Upper lobe of right lung (tissue), 1 donor: ENCODE measurements around the gene ALKBH6. TPM values are rescaled to one million over a fixed set of nuclear protein-coding genes. Genes with fewer than 3 reads are reported as not detected.
"Not testable (repeated sequence)": the region's sequence is repeated elsewhere in the genome, so short reads cannot be mapped to it uniquely, and the experiment has no call there.

Experiments
- ATAC-seq: fragments of 200-7000 bp; cut with Tn5 transposase; one replicate; pipeline ENCODE4 v1.9.1; 2020; ENCODE audit warnings: mild to moderate bottlenecking, moderate library complexity
- DNase-seq: peaks from one replicate; pipeline ENCODE4 v3.0.0-alpha.2; 2020
- H3K27ac ChIP-seq: fragments of 200-600 bp; one replicate; pipeline ENCODE4 v1.8.0; 2022
- H3K27me3 ChIP-seq: fragments of 200-600 bp; one replicate; pipeline ENCODE4 v1.8.0; 2022; ENCODE audit warnings: mild to moderate bottlenecking
- H3K36me3 ChIP-seq: fragments of 200-600 bp; one replicate; pipeline ENCODE4 v1.8.0; 2022
- H3K4me1 ChIP-seq: fragments of 200-600 bp; one replicate; pipeline ENCODE4 v1.8.0; 2022
- H3K4me3 ChIP-seq: fragments of 200-600 bp; one replicate; pipeline ENCODE4 v1.8.0; 2022; ENCODE audit warnings: mild to moderate bottlenecking
- H3K9me3 ChIP-seq: fragments of 200-600 bp; one replicate; pipeline ENCODE4 v1.8.0; 2022
- intact Hi-C: fragments of 100-400 bp; cut with DNase I; formaldehyde crosslinking; loops from one replicate; pipeline ENCODE4 v1.11.0; 2022
- total RNA-seq: library from RNA; stranded (reverse); fragmentation: NEBNext Ultra II Directional; extraction: Animal tissue kit (Norgen Biotek cat#: 25700); gene quantifications from one replicate; pipeline ENCODE4 v1.2.1, GENCODE V29; 2021
- TF ChIP-seq, protein P1 (sequence below): fragments of 200-600 bp; IDR thresholded peaks from one replicate; pipeline ENCODE4 v1.8.0; 2022; ENCODE audit warnings: antibody characterized with exemption
- donor health status: DM: no; HTN: yes; CAD: no; lungs with severe emphysema.

Gene ALKBH6
- total RNA-seq, 1 donor from 2014 or later, result 18.7 TPM

DNA sequence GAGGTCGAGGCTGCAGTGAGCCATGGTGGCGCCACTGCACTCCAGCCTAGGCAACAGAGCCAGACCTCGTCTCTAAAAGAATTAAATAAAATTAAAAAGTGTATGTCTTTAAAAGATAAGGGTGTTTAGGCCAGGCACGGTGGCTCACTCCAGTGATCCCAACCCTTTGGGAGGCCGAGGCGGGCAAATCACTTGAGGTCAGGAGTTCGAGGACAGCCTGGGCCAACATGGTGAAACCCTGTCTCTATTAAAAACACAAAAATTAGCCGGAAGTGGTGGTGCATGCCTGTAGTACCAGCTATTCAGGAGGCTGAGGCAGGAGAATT, 26.5 kb downstream of the ALKBH6 start:
- Histone ChIP-seq H3K27ac (no peak overlapping the region), H3K9me3 (no peaks in the 10 kb centered on the region), H3K27me3 (peaks cover 29% of the 10 kb centered on the region), H3K36me3 (no peaks in the 10 kb centered on the region), H3K4me1 (no peaks in the 10 kb centered on the region), H3K4me3 (no peak overlapping the region)
- DNase-seq (no peak), ATAC-seq (no peak)
- TF ChIP-seq, protein P1, sequence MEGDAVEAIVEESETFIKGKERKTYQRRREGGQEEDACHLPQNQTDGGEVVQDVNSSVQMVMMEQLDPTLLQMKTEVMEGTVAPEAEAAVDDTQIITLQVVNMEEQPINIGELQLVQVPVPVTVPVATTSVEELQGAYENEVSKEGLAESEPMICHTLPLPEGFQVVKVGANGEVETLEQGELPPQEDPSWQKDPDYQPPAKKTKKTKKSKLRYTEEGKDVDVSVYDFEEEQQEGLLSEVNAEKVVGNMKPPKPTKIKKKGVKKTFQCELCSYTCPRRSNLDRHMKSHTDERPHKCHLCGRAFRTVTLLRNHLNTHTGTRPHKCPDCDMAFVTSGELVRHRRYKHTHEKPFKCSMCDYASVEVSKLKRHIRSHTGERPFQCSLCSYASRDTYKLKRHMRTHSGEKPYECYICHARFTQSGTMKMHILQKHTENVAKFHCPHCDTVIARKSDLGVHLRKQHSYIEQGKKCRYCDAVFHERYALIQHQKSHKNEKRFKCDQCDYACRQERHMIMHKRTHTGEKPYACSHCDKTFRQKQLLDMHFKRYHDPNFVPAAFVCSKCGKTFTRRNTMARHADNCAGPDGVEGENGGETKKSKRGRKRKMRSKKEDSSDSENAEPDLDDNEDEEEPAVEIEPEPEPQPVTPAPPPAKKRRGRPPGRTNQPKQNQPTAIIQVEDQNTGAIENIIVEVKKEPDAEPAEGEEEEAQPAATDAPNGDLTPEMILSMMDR, result no peak
- intact Hi-C loops, result no loop called here

DNA sequence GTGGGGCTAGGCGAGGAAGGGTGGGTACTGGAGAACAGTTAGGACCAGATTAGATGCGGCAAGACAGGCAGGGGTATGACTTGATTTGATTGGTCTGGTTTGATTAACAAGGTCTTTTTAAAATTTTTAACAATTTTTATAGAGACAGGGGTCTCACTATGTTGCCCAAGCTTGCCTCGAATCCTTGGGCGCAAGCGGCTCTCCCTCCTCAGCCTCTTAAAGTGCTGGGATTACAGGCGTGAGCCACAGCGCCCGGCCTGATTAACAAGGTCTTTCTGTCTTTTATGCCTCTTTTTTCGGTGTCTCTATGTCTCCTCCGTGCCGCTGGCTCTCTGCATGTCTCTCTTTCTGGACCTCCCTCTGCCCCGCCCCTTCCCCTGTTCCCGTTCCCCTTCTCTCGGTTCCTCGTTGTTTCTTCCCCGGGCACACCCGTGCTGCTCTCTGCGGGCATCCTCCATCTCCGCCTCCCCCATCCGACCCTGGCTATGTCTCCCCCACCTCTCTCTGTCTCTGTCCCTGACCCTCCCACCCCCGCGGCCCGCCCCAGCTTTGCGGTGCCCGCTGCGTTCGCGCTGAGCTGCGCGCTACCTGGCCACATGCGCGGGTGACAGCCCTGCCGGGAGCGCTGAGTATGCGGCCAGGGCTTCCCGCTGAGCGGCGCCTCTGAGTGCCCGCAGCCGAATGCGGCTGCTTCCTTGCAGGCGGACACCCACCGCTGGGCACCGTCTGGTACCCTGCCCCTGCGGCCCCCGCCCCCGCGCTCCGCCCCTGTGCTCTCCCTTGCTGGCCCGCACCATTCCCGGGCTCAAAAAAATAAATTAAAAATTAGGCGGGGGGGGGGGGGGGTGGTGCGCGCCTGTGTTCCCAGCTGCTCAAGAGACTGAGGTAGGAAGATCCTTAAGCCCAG, 27.1 kb downstream of the ALKBH6 start:
- intact Hi-C loops, result no loop called here
- Histone ChIP-seq H3K36me3 (no peaks in the 10 kb centered on the region), H3K4me1 (no peaks in the 10 kb centered on the region), H3K27me3 (peaks cover 29% of the 10 kb centered on the region), H3K27ac (no peak overlapping the region), H3K9me3 (no peaks in the 10 kb centered on the region), H3K4me3 (peak overlapping the region; percentile 35)
- no peak for DNase-seq
- peak; percentile 69 for ATAC-seq
- TF ChIP-seq, protein P1, result no peak

DNA sequence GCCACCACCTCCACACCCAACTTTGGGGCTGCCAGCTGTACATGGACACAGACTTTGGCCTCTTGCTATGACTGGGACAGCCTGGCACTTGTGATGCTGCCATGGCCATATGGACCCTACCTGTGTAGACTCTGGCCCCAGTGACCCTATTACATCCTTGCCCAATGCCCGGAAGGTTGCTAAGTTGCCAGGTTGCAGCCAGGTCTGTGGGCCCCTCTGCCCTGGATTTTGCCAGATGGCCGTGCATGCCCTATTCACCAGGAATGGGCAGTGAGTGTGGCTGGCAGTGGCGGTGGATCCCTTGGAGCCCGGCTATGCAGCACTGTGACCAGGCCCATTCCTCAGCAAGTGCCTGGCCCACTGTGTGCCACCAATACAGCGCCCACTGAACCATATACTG, 27.9 kb downstream of the ALKBH6 start:
- no peaks in the 10 kb centered on the region for H3K4me1 ChIP-seq
- H3K27ac ChIP-seq, result no peak overlapping the region
- no peaks in the 10 kb centered on the region for H3K36me3 ChIP-seq
- no peaks in the 10 kb centered on the region for H3K9me3 ChIP-seq
- DNase-seq, result no peak
- H3K27me3 ChIP-seq, result peaks cover 29% of the 10 kb centered on the region
- TF ChIP-seq, protein P1, result no peak
- no peak for ATAC-seq
- intact Hi-C loops, result no loop called here
- H3K4me3 ChIP-seq, result no peak overlapping the region

DNA sequence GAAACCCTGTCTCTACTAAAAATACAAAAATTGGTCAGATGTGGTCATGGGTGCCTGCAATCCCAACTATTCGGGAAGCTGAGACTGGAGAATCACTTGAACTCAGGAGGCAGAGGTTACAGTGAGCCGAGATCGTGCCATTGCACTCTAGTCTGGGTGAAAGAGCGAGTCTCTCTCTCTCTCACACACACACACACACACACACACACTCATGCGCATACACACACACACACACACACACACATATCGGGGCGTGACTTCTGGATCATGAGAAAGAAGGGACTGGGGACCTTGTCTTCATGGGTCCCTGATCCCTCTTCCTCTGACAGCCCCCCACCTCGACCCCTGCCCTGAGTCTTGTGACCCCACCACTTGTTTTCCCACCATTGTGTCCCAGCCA, 30.8 kb downstream of the ALKBH6 start:
- Histone ChIP-seq H3K36me3 (no peaks in the 10 kb centered on the region), H3K27ac (no peak overlapping the region), H3K4me1 (no peaks in the 10 kb centered on the region), H3K4me3 (no peak overlapping the region), H3K9me3 (no peaks in the 10 kb centered on the region), H3K27me3 (peaks cover 28% of the 10 kb centered on the region)
- DNase-seq, result no peak
- intact Hi-C loops, result no loop called here
- no peak for ATAC-seq
- TF ChIP-seq, protein P1, result no peak

DNA sequence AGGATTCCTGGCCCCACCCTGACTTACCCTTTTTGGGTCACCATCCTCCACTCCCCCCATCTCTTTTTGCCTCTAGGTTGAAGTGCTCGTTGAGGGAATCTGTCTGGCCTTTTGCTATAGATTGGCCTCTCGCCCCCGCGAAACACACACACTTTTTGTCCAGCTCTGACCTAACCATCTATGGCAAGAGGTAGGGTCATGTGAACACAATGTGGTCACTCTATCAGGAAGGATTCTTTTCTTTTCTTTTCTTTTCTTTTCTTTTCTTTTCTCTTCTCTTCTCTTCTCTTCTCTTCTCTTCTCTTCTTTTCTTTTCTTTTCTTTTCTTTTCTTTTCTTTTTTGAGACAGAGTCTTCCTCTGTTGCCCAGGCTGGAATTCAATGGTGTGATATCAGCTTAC, 33.0 kb downstream of the ALKBH6 start:
- DNase-seq, H3K9me3 ChIP-seq, H3K4me3 ChIP-seq, H3K36me3 ChIP-seq, H3K27ac ChIP-seq, H3K4me1 ChIP-seq, H3K27me3 ChIP-seq, ATAC-seq, intact Hi-C loops: not testable (repeated sequence)

DNA sequence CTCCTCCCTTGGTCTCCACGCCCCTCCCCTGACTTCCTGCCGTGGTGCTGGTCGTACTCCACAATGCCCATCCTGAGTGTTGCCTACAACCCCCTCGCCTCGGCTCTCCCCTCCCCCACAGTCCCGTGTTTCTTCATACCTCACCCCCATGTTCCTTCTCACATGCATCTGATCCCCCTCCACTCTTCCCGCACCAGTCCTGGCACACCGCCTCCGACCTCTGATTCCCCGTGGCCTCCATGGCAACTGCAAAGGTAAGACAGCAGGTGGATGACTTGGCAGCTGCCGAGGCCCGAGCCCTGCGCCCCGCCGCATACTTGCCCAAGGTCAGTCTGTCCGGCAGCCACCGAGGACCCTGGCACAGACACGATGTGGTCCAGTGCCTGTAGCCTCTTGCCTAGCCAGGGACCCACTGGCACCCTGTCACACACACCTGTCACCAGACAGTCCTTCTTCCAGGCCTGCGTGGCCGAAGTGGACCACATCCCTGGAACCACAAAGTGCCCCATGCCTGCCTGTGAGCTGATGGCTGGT, 35.1 kb downstream of the ALKBH6 start:
- TF ChIP-seq, protein P1, result no peak
- intact Hi-C loops, result no loop called here
- DNase-seq (no peak), ATAC-seq (no peak)
- no peaks in the 10 kb centered on the region for H3K9me3 ChIP-seq
- H3K27me3 ChIP-seq, result no peaks in the 10 kb centered on the region
- no peak overlapping the region for H3K4me3 ChIP-seq
- no peaks in the 10 kb centered on the region for H3K4me1 ChIP-seq
- H3K27ac ChIP-seq, result no peak overlapping the region
- H3K36me3 ChIP-seq, result no peaks in the 10 kb centered on the region
